Right lobe of liver (tissue), 4 donors: ENCODE measurements around the gene POC1A.

Source experiments
- CTCF ChIP-seq, 4 donors: fragments of 200-600 bp in 3 of 4; fragments of 450-650 bp in 1 of 4; IDR thresholded peaks; one replicate each; pipeline versions ENCODE4 v1.5.1 to v1.8.0; 2016 to 2022; ENCODE audit warnings: antibody characterized with exemption in 4 of 4, mild to moderate bottlenecking in 2 of 4
- POLR2A ChIP-seq: fragments of 450-650 bp; IDR thresholded peaks from one replicate; pipeline ENCODE4 v1.6.1; 2017; ENCODE audit warnings: antibody characterized with exemption, mild to moderate bottlenecking
- donor health status: DM: no; HTN: no; CAD: no.
- donor health status: DM: no; HTN: no; CAD: no.
- donor health status: DM: no; HTN: yes; CAD: no.

GRCh38 chr3:52067526-52067925 lies 86.7 kb downstream of the POC1A start:
- TF ChIP-seq POLR2A (no peak), CTCF (IDR thresholded peaks at IDR 0.05) (no peak)
